B cell (primary cell): ENCODE data around the gene RPL7A. TPM values are rescaled to one million over a fixed set of nuclear protein-coding genes. Genes with fewer than 3 reads are reported as not detected.

Source experiments
- ATAC-seq: fragments of 200-7000 bp; cut with Tn5 transposase; one replicate; pipeline ENCODE4 v1.10.0; 2021; ENCODE audit warnings: low read depth, mild to moderate bottlenecking, moderate number of reproducible peaks, moderate library complexity
- CTCF ChIA-PET: fragments of 350-600 bp; sonication (Branson Sonifier 250); formaldehyde crosslinking; loops from one replicate; lab custom pipeline; 2021; ENCODE audit warnings: antibody characterized with exemption, inconsistent platforms; lab: Charles Lee
- POLR2A ChIA-PET: fragments of 350-600 bp; sonication (Branson Sonifier 250); formaldehyde crosslinking; loops from one replicate; lab custom pipeline; 2021; ENCODE audit warnings: antibody characterized with exemption; lab: Charles Lee
- DNase-seq: peaks from one replicate; pipeline ENCODE4 v3.0.0; 2013
- H2AFZ ChIP-seq: 2 replicates; pipeline ENCODE4 v1.6.1; 2012; ENCODE audit warnings: mild to moderate bottlenecking, low read depth, low read length; ENCODE audit not compliant: insufficient read depth, poor library complexity, severe bottlenecking
- H3K27ac ChIP-seq, 2 donors: 1 replicate in 1 of 2; 2 replicates in 1 of 2; pipeline ENCODE4 v1.5.1; 2012 to 2013; ENCODE audit warnings: low read length in 2 of 2, mild to moderate bottlenecking in 2 of 2, moderate library complexity in 1 of 2
- H3K27me3 ChIP-seq, 4 experiments: fragments of 200-600 bp in 1 of 4; sonication (generic) in 1 of 4; replicated peaks in 1 of 4; 1 replicate in 2 of 4; 2 replicates in 2 of 4; pipeline versions ENCODE4 v1.6.1 to v1.7.0; 2013 to 2016; ENCODE audit warnings: low read length in 3 of 4, mild to moderate bottlenecking in 2 of 4, mixed read lengths in 1 of 4, moderate library complexity in 1 of 4; ENCODE audit not compliant: insufficient read depth in 4 of 4, control insufficient read depth in 3 of 4; ENCODE audit errors: control extremely low read depth in 1 of 4
- H3K36me3 ChIP-seq, 2 experiments: replicated peaks in 1 of 2; 1 replicate in 1 of 2; 2 replicates in 1 of 2; pipeline versions ENCODE4 v1.6.1 to v1.7.1; 2013; ENCODE audit warnings: low read length in 1 of 2; ENCODE audit not compliant: insufficient read depth in 2 of 2, control insufficient read depth in 1 of 2; ENCODE audit errors: control extremely low read depth in 1 of 2, extremely low read depth in 1 of 2
- H3K4me1 ChIP-seq, 2 donors: fragments of 200-600 bp in 1 of 2; sonication (generic) in 1 of 2; 1 replicate in 1 of 2; 2 replicates in 1 of 2; pipeline versions ENCODE4 v1.5.1 to v1.6.1; 2013 to 2017; ENCODE audit warnings: low read length in 2 of 2; ENCODE audit not compliant: control insufficient read depth in 2 of 2, insufficient read depth in 2 of 2
- H3K4me2 ChIP-seq: replicated peaks from 2 replicates; pipeline ENCODE3; 2012; ENCODE audit warnings: mild to moderate bottlenecking, low read depth, low read length; ENCODE audit not compliant: poor library complexity, severe bottlenecking
- H3K4me3 ChIP-seq, 5 experiments: fragments of 200-600 bp in 1 of 5; sonication (generic) in 1 of 5; 1 replicate in 3 of 5; 2 replicates in 2 of 5; pipeline versions ENCODE4 v1.5.1 to v1.7.0; 2011 to 2016; ENCODE audit warnings: low read length in 4 of 5, mild to moderate bottlenecking in 4 of 5, low read depth in 2 of 5, control low read depth in 1 of 5, moderate library complexity in 1 of 5; ENCODE audit not compliant: insufficient read depth in 1 of 5; ENCODE audit errors: control extremely low read depth in 1 of 5, extremely low read depth in 1 of 5
- H3K79me2 ChIP-seq: fragments of 200-600 bp; sonication (generic); one replicate; pipeline ENCODE4 v1.6.0; 2016; ENCODE audit warnings: low read length; ENCODE audit not compliant: control insufficient read depth, insufficient read depth
- H3K9ac ChIP-seq: fragments of 200-600 bp; sonication (generic); 2 replicates; pipeline ENCODE4 v1.6.1; 2017; ENCODE audit warnings: mild to moderate bottlenecking, low read length, moderate library complexity
- H3K9me3 ChIP-seq, 3 donors: one replicate each; pipeline versions ENCODE4 v1.6.1 to v1.7.1; 2013; ENCODE audit warnings: low read length in 2 of 3; ENCODE audit not compliant: control insufficient read depth in 2 of 3, insufficient read depth in 1 of 3; ENCODE audit errors: control extremely low read depth in 1 of 3
- H4K20me1 ChIP-seq: 2 replicates; pipeline ENCODE4 v1.6.0; 2012; ENCODE audit warnings: mild to moderate bottlenecking, low read length; ENCODE audit not compliant: insufficient read depth, control insufficient read depth, poor library complexity, severe bottlenecking
- H3K27ac Mint-ChIP-seq: one replicate; pipeline ENCODE4 v1.8.0; 2021; ENCODE audit warnings: mixed read lengths
- H3K27me3 Mint-ChIP-seq: one replicate; pipeline ENCODE4 v1.8.0; 2021; ENCODE audit warnings: mixed read lengths
- H3K4me1 Mint-ChIP-seq: one replicate; pipeline ENCODE4 v1.8.0; 2021; ENCODE audit warnings: mixed read lengths
- H3K4me3 Mint-ChIP-seq: one replicate; pipeline ENCODE4 v1.8.0; 2021; ENCODE audit warnings: mixed read lengths
- H3K9me3 Mint-ChIP-seq: one replicate; pipeline ENCODE4 v1.8.0; 2022; ENCODE audit warnings: mixed read lengths; ENCODE audit not compliant: insufficient read depth
- CTCF ChIP-seq: fragments of 200-600 bp; IDR thresholded peaks from one replicate; pipeline ENCODE4 v1.8.0; 2022; ENCODE audit warnings: antibody characterized with exemption, mild to moderate bottlenecking
- EZH2 ChIP-seq: IDR thresholded peaks from 2 replicates; pipeline ENCODE4 v1.6.1; 2012; ENCODE audit warnings: borderline replicate concordance, low read depth, mild to moderate bottlenecking, moderate library complexity, low read length; ENCODE audit not compliant: insufficient read depth, poor library complexity, severe bottlenecking
- WGBS: methylation state at CpG from one replicate; pipeline ENCODE4 v1.1.5; 2013; ENCODE audit warnings: missing lambda C conversion rate; ENCODE audit not compliant: insufficient coverage; 5-methylcytosine and 5-hydroxymethylcytosine counted together
- intact Hi-C: fragments of 100-400 bp; cut with micrococcal nuclease; formaldehyde crosslinking; loops from one replicate; pipeline ENCODE4 v1.10.0; 2022
- polyA plus RNA-seq: library from polyadenylated mRNA; depleted of rRNA; stranded (reverse); fragments of >200 nt; gene quantifications from 2 replicates; pipeline ENCODE4 v1.2.3, GENCODE V29; 2012
- total RNA-seq, 2 donors: library from RNA; stranded (reverse); fragments of 120-200 nt in 1 of 2; gene quantifications; 1 replicate in 1 of 2; 2 replicates in 1 of 2; pipeline versions ENCODE4 v1.2.3 to v1.2.4, GENCODE V29; 2013 to 2022

The RPL7A gene
- total and polyA plus RNA-seq, 2 donors (not counting 1 experiment from before 2014, with no cell fraction given) = 2,407 to 3,937 TPM

- peak overlapping the region; percentile 28 for H3K9ac ChIP-seq
- H2AFZ ChIP-seq = no peak overlapping the region
- H3K4me3 ChIP-seq = no peak overlapping the region
- H3K27ac ChIP-seq = peak overlapping the region; percentile 75
- no peaks in the 10 kb centered on the region for H3K27me3 ChIP-seq
- peak overlapping the region; percentile 86 for H3K27ac Mint-ChIP-seq
- ATAC-seq = no peak
- peaks cover 0 to 58% of the 10 kb centered on the region in 2 experiments for H3K36me3 ChIP-seq
- H3K27me3 Mint-ChIP-seq = no peaks in the 10 kb centered on the region
- CTCF ChIA-PET = interaction anchor here (1.8 kb wide), 1 partner anchor 13 kb away, joined by 5 read pairs; no protein-coding TSS in a partner anchor
- peak overlapping the region; percentile 67 for H3K4me2 ChIP-seq
- DNase-seq = no peak
- POLR2A ChIA-PET = no interaction called here
- H4K20me1 ChIP-seq = no peaks in the 10 kb centered on the region
- intact Hi-C loops = no loop called here
- WGBS = 90% methylated on average over 13 of the region's 13 CpGs
- H3K9me3 ChIP-seq = peaks cover 0 to 13% (median 3%) of the 10 kb centered on the region in 3 donors
- H3K9me3 Mint-ChIP-seq = no peaks in the 10 kb centered on the region
- H3K4me1 Mint-ChIP-seq = peaks cover 53% of the 10 kb centered on the region
- peaks cover 29 to 53% of the 10 kb centered on the region in 2 donors for H3K4me1 ChIP-seq
- no peak for TF ChIP-seq EZH2
- no peak for TF ChIP-seq CTCF
- H3K4me3 Mint-ChIP-seq = peak overlapping the region; percentile 70
- H3K79me2 ChIP-seq = peaks cover 27% of the 10 kb centered on the region
Measured at GRCh38 chr9:133340916-133341315, 7.1 kb upstream of the RPL7A start.

GRCh38 chr9:133341369-133342068, 6.5 kb upstream of the RPL7A start:
- Histone ChIP-seq H3K9ac (no peak overlapping the region), H3K4me1 (peaks cover 33 to 54% of the 10 kb centered on the region in 2 donors), H3K4me3 (no peak overlapping the region), H3K36me3 (peaks cover 0 to 58% of the 10 kb centered on the region in 2 experiments), H3K4me2 (peak overlapping the region; percentile 67), H2AFZ (no peak overlapping the region), H3K27ac (peak overlapping the region; percentile 75), H4K20me1 (no peaks in the 10 kb centered on the region), H3K79me2 (peaks cover 30% of the 10 kb centered on the region), H3K27me3 (no peaks in the 10 kb centered on the region), H3K9me3 (peaks cover 0 to 9% (median 3%) of the 10 kb centered on the region in 3 donors)
- Mint-ChIP-seq H3K27ac (peak overlapping the region; percentile 86), H3K9me3 (no peaks in the 10 kb centered on the region), H3K4me3 (peak overlapping the region; percentile 23), H3K27me3 (no peaks in the 10 kb centered on the region), H3K4me1 (peaks cover 53% of the 10 kb centered on the region)
- POLR2A ChIA-PET = no interaction called here
- ATAC-seq (peak; percentile 16), DNase-seq (no peak)
- TF ChIP-seq CTCF = no peak
- TF ChIP-seq EZH2 = no peak
- 82% methylated on average over 12 of the region's 15 CpGs for WGBS
- CTCF ChIA-PET = no interaction called here
- intact Hi-C loops = no loop called here
